ENCODE results near the gene NANS. TPM values are rescaled to one million over a fixed set of nuclear protein-coding genes. Genes with fewer than 3 reads are reported as not detected.

The NANS gene
- total RNA-seq, 2 experiments from 2014 or later = 56.9 to 63.7 TPM

DNA sequence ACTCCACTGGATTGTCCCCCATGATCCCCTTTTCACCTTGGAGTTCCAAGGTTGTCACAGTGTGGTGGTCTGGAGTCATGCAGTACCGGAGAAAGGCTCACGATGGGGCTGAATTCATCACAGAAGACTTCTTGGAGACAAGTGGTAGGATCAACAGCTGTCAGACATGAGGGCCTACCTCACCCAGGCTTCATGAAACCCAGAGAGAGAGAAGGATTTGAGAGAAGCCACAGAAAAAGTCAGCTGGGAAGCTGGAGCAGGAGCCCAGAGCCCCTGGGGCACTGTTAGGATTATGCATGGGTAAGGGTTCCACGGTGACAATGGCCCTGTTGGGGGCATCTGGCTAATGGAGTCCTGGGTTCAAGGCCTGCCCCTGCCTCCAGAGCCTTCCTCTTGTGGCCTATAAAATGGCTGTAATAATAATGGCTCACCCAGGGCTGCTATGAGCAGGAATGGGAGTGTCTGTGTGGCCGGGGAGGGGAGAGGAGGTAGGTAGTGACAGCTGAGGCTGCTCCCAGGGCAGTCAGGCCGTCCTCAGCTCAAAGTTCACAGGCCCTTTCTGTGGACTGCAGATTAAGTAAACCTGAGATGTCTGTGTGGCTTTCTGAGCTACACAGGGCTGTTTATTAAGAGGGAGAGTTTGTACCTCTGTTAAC lies 61.6 kb downstream of the NANS start:
- no peaks in the 10 kb centered on the region for H3K9me2 ChIP-seq (ENCODE audit: insufficient read depth, low read length)
- peaks cover 4% of the 10 kb centered on the region; the same call in 1 of the 2 replicates for H3K79me2 ChIP-seq (ENCODE audit: insufficient read depth, low read depth, low read length)
- intact Hi-C loops (cut with micrococcal nuclease; ENCODE audit: unreplicated experiment) = loop anchor here (1.0 to 5.0 kb wide), 3 partner anchors 13 to 144 kb away; partner anchors contain the start of gene CORO2A
- no peaks in the 10 kb centered on the region for H4K20me1 ChIP-seq (ENCODE audit: insufficient read depth, low read length)
- CTCF ChIA-PET (ENCODE audit: unreplicated experiment) = interaction anchor here (1.1 to 1.6 kb wide), 3 partner anchors 10 to 74 kb away, joined by 3 to 5 read pairs (median 5); no protein-coding TSS in a partner anchor
- peak overlapping the region; percentile 66 for H3K4me3 ChIP-seq (ENCODE audit: low read depth, low read length, poor library complexity, severe bottlenecking)
- peak overlapping the region; percentile 85; the same call in 1 of the 2 replicates for H2AFZ ChIP-seq (ENCODE audit: low read length)
- POLR2A ChIA-PET = interaction anchor here (0.6 to 5.3 kb wide), 9 partner anchors 9 to 1934 kb away, joined by 3 to 39 read pairs (median 6); no protein-coding TSS in a partner anchor
- DNase-seq (ENCODE audit: low spot score) = peak; percentile 81
- no TSS peak for BruUV-seq (replicated peaks)
- H3K4me2 ChIP-seq (ENCODE audit: low read length) = peak overlapping the region; percentile 86
- H3K4me1 ChIP-seq (ENCODE audit: insufficient read depth, low read length, poor library complexity, severe bottlenecking) = peaks cover 58% of the 10 kb centered on the region
- no peak for TF ChIP-seq EZH2phosphoT487 (IDR thresholded peaks at IDR 0.05; ENCODE audit: borderline replicate concordance, low read depth, low read length)
- TF ChIP-seq, protein P1, sequence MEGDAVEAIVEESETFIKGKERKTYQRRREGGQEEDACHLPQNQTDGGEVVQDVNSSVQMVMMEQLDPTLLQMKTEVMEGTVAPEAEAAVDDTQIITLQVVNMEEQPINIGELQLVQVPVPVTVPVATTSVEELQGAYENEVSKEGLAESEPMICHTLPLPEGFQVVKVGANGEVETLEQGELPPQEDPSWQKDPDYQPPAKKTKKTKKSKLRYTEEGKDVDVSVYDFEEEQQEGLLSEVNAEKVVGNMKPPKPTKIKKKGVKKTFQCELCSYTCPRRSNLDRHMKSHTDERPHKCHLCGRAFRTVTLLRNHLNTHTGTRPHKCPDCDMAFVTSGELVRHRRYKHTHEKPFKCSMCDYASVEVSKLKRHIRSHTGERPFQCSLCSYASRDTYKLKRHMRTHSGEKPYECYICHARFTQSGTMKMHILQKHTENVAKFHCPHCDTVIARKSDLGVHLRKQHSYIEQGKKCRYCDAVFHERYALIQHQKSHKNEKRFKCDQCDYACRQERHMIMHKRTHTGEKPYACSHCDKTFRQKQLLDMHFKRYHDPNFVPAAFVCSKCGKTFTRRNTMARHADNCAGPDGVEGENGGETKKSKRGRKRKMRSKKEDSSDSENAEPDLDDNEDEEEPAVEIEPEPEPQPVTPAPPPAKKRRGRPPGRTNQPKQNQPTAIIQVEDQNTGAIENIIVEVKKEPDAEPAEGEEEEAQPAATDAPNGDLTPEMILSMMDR (conservative IDR thresholded peaks at IDR 0.05; ENCODE audit: low read length) = peak; percentile 73
- H3K9me3 ChIP-seq (ENCODE audit: low read length) = no peaks in the 10 kb centered on the region
- peaks cover 14% of the 10 kb centered on the region for H3K36me3 ChIP-seq (ENCODE audit: insufficient read depth, low read length)
- H3K27ac ChIP-seq (ENCODE audit: low read depth, low read length, poor library complexity, severe bottlenecking) = peak overlapping the region; percentile 73

DNA sequence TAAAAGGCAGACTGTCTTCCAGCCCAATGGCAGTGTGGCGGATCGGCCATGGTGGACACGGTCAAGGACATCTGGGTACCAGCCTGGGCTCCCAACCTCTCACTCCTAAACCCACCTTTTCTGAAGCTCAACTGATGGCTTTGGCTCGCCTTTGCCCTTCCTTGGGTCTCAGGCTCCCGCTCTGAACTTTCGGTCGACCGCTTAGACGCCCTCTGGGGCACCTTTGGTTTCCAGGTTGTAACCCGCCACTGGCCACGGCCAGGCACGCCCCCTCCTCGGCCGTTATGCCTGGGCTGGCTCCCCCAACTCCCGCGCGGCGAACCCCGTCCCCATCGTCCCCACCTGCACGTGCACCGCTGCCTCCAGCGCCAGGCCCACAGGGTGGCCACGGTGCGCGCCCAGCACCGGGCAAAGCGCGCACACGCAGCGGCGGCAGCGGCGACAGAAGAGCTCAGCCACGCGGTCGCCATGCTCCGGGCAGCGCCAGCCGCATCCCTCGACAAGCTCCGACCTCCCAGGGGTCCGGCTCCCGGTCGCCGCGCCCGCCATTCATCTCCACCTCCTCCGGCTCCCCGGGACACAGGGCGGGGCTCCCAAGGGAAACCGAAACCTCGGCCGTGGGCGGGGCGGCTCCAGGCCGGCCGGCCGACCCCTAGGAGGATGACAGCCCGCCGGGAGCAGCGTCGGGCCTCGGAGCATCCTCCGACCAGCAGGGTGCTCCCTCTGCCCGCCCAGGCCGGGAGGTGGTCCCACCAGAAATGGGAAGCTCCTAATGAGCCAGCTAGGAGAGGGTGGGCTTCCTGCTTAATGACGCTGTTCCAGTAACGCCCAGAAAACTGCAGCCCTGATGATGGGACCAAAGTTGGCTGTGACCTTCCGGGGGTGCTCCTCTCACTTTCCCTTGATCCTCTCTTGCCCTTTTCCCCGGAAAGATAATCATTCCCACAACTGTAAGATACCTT lies 62.4 kb downstream of the NANS start, which contains the start of gene TRIM14:
Gene TRIM14, minus strand, starts transcription at position 583 of the 962 bp plus-strand sequence. Its CDS starts 34 bp downstream, at position 549.
- DNase-seq (ENCODE audit: low spot score) = peak; percentile 59
- CTCF ChIA-PET (ENCODE audit: unreplicated experiment) = interaction anchor here (0.9 to 1.6 kb wide), 4 partner anchors 11 to 75 kb away, joined by 3 to 5 read pairs (median 4); no protein-coding TSS in a partner anchor
- peak within 1 kb of the TSS; percentile 85 for H2AFZ ChIP-seq (ENCODE audit: low read length)
- H3K4me3 ChIP-seq (ENCODE audit: low read depth, low read length, poor library complexity, severe bottlenecking) = peak within 1 kb of the TSS; percentile 66
- TF ChIP-seq EZH2phosphoT487 (IDR thresholded peaks at IDR 0.05; ENCODE audit: borderline replicate concordance, low read depth, low read length) = no peak
- TF ChIP-seq, protein P1 (conservative IDR thresholded peaks at IDR 0.05; ENCODE audit: low read length) = peak; percentile 34; the same call in 1 of the 2 replicates
- intact Hi-C loops (cut with micrococcal nuclease; ENCODE audit: unreplicated experiment) = loop anchor here (1.0 to 5.0 kb wide), 3 partner anchors 14 to 143 kb away; partner anchors contain the start of gene CORO2A
- no peaks in the 10 kb centered on the region for H3K9me3 ChIP-seq (ENCODE audit: low read length)
- TSS peak; percentile 73 for BruUV-seq (replicated peaks)
- H3K4me2 ChIP-seq (ENCODE audit: low read length) = peak within 1 kb of the TSS; percentile 86
- H3K9me2 ChIP-seq (ENCODE audit: insufficient read depth, low read length) = no peaks in the 10 kb centered on the region
- H3K27ac ChIP-seq (ENCODE audit: low read depth, low read length, poor library complexity, severe bottlenecking) = peak within 1 kb of the TSS; percentile 73
- peaks cover 4% of the 10 kb centered on the region; the same call in 1 of the 2 replicates for H3K79me2 ChIP-seq (ENCODE audit: insufficient read depth, low read depth, low read length)
- H4K20me1 ChIP-seq (ENCODE audit: insufficient read depth, low read length) = no peaks in the 10 kb centered on the region
- H3K36me3 ChIP-seq (ENCODE audit: insufficient read depth, low read length) = peaks cover 14% of the 10 kb centered on the region
- POLR2A ChIA-PET = interaction anchor here (0.6 to 5.3 kb wide), 10 partner anchors 9 to 189 kb away, joined by 3 to 39 read pairs (median 6); no protein-coding TSS in a partner anchor
- peaks cover 58% of the 10 kb centered on the region for H3K4me1 ChIP-seq (ENCODE audit: insufficient read depth, low read length, poor library complexity, severe bottlenecking)
